Measurements from ENCODE around the gene ZNF574.

Gene ZNF574

DNA sequence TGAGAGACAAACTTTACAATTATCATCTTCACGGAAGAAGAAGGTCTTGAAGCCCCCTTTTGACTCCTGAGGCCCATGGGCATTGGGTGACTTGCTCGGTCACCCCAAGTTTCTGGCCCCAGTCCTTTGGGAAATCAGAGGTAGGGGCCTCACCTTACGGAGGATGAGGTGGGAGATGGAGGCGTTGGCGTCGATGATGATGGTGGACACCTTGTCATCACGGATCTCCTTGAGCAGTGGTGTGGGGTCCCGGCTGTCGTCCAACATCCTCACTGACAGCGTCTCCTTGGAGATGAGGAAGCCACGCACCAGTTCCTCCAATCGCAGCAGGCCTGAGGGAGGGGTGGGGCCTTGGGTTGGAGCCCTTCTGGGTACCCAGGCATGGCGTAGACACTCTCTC is 16.8 kb upstream of the ZNF574 start:
- no peak for DNase-seq (ENCODE audit: low read depth in 2 of 2)

DNA sequence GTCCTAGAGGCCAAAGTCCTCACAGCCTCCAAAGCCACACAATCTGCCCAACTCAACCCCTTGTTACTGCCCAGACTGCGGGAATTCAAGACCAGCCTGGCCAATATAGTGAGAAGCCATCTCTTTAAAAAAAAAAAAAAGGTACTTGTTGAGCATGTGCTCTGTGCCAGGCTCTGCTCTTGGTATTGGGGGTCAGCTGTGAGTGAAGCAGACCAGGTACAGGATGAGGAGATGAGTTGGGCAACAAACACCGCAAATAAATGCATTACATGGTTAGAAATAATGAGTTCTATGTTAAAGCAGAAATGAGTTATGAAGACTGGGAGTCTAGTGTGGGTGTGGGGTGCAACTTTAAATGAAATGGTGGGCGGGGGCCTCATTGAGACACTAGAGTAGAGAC is 15.8 kb upstream of the ZNF574 start:
- DNase-seq (ENCODE audit: low read depth in 2 of 2) = no peak

GRCh38 chr19:42062381-42062780 is 13.6 kb upstream of the ZNF574 start:
- DNase-seq (ENCODE audit: low read depth in 2 of 2) = no peak

- DNase-seq (ENCODE audit: low read depth in 2 of 2) = no peak
These were observed 11.5 kb upstream of the ZNF574 start for GRCh38 chr19:42064432-42064831.

- DNase-seq (ENCODE audit: low read depth in 2 of 2) = no peak
These were observed 10.9 kb upstream of the ZNF574 start for GRCh38 chr19:42065051-42065450.

GRCh38 chr19:42065511-42065910 is 10.5 kb upstream of the ZNF574 start:
- no peak for DNase-seq (ENCODE audit: low read depth in 2 of 2)

GRCh38 chr19:42066075-42066754 is 9.8 kb upstream of the ZNF574 start:
- no peak for DNase-seq (ENCODE audit: low read depth in 2 of 2)

- no peak for DNase-seq (ENCODE audit: low read depth in 2 of 2)
These were observed 8.6 kb upstream of the ZNF574 start for GRCh38 chr19:42067315-42067888.

DNA sequence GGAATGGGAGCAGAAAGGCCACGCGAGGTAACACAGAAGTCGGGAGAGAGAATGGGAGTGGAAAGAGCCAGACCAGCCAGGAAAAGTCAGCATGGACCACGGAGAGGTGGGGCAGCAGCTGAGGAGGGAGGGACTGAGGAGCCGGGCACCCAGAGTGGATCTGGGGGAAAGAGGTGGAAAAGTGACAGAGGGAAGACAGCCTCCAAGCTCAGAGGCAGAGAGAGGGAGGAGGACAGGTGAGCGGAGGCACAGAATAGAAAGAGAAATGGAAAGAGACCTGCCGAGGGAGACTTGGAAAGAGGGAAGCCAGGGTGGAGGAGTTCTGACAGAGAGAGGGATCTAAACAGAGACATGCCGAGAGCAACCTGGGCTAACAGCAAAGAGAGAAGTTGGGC is 7.6 kb upstream of the ZNF574 start:
- DNase-seq (ENCODE audit: low read depth in 2 of 2) = no peak

DNA sequence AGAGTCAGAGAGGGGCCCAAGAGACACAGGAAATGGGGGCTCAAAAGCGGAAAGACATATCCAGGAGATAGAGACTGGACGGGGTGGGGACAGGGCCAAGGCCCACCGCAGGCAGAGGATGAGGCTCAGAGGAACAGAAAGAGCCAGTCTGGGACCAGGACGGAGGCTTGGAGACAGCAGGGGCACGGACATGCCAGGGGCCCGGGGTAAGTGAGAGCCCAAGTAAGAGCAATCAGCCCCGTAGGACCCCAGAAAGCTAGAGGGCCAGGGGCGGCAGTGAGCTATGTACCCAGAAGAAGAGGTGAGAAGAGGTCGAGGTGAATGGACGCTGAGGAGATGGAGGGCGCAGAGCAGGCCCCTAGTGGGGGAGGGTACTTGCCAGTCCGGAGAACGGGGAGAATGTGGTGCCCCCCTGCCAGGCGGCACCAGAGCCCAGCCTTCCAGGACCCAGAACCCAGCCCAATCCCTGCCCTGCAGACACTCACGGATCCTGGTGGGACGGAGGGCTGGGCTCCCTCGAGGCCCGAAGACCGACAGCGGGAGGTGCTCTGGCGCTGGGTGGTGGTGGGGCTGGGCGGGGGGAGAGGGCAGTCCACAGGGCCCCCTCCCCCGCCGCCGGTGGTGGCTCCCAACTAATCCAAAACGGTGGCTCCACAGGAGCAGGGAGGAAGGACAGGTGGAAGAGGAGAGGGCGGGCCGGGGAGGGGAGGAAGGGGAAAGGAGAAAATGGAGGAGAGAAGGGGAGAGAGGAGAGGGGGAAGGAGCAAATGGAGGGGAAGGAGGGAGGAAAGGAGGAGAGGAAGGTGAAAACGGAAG is 7.0 kb upstream of the ZNF574 start:
- no peak for DNase-seq (ENCODE audit: low read depth in 2 of 2)

DNA sequence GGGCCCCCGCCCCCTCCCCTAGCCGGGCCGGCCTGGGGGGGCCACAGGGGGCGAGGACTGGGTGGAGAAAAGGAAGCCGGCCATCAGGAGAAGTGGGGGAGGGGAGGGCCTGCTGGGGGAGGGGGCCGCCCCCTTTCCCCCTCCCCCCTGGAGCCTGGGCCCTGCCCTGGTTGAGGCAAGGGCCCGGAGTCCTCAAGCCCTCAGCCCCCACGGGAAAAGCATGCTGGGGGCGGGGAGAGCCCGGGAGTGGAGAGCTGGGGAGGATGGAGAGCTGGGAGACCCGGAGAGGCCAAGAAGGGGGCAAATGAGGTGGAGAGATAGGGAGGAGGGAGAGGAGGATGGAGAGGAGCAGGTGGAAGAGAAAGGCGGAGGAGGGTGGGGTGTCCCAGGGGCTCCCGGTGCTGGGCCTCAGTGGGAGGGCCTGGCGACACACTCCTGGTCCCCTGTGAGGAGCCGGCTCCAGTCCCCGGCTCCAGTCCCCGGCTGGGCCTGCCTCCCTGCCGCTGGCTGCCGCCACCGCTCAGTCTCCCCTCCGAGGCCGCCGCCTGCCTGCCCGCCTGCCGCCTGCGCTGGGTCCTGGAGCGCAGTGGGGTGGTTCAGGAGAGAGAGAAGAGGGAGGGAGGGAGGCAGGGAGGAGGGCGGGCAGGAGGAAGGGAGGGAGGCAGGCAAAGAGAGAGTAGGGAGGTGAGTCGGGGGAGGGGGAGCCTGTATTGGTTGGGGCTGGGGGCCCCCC is 6.2 kb upstream of the ZNF574 start, which contains the start of gene GRIK5:
TSS of gene GRIK5 (minus strand) at position 588 of the 733 bp plus-strand sequence. CDS start 4,436 bp downstream, outside the sequence.
- no peak for DNase-seq (ENCODE audit: low read depth in 2 of 2)

DNA sequence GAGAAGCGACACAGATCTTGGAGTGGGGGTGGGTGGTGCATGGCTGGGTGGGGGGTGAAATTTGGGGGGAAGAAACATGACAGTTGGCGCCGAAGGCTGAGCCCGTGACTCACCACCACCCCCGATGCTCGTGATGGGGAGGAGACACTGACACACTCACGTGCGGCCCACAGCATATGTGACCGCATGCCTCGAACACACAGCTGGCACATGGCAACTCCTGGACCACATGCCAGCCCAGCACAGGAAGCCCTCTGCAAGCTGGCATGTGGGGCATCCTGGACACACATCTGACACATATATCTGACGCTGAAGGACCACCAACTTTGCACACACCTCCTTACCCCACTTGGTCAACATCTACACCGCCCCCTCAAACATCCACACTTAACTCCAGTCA is 4.7 kb upstream of the ZNF574 start:
- no peak for DNase-seq (ENCODE audit: low read depth in 2 of 2)

- no peak for DNase-seq (ENCODE audit: low read depth in 2 of 2)
These were observed 1.2 kb upstream of the ZNF574 start for GRCh38 chr19:42074513-42075363.

DNA sequence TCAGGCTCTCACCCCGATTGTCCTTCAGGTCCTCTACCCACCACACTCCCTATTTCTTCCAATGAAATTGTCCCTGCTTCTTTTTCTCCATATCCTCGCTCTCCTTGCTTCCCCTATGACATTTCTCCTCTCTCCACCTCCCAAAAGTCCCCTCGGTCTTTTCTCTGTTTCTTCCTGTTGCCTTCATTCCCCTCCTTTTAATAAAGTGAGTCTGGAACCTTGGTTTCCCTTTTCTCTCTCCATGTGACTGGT is 676 bp upstream of the ZNF574 start:
- DNase-seq (ENCODE audit: low read depth in 2 of 2) = no peak

DNA sequence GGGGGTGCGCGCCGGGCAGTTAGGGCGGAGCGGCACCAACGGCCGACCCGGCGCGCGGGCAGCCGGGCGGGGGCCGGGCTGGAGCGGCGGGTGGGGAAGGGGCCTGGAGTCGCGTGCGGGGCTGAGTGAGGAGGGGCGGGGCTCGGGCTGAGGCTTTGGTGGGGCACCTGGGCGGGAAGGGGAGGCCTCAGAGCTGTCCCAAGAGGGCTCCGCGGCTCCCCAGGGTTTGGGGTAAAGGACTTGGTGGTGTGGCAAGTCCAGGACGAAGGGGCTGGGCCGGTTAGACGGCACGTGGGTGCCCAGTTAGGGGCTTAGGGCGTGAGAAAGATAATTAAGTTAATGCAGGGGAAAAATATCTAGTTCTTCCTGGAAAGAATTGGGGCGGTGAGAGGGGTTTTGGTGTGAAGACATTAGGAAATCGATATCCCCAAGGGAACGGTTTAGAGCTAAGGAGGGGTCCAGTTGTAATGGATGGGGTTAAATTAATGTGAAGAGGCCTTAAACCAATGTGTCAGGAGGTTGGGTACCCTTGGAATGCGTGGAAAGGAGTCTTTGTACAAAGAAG is 496 bp downstream of the ZNF574 start:
- no peak for DNase-seq (ENCODE audit: low read depth in 2 of 2)

- no peak for DNase-seq (ENCODE audit: low read depth in 2 of 2)
These were observed 2.1 kb downstream of the ZNF574 start for GRCh38 chr19:42078058-42078457.

DNA sequence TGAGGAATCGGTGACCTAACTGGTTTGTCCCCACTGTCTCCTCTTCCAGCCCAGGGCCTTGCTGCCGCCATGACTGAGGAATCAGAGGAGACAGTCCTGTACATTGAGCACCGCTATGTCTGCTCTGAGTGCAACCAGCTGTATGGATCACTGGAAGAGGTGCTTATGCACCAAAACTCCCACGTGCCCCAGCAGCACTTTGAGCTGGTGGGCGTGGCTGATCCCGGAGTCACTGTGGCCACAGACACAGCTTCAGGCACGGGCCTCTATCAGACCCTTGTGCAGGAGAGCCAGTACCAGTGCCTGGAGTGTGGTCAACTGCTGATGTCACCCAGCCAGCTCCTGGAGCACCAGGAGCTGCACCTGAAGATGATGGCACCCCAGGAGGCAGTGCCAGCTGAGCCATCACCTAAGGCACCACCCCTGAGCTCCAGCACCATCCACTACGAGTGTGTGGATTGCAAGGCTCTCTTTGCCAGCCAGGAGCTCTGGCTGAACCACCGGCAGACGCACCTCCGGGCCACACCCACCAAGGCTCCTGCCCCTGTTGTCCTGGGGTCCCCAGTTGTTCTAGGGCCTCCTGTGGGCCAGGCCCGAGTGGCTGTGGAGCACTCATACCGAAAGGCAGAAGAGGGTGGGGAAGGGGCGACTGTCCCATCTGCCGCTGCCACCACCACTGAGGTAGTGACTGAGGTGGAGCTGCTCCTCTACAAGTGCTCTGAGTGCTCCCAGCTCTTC is 2.7 kb downstream of the ZNF574 start:
- no peak for DNase-seq (ENCODE audit: low read depth in 2 of 2)

DNA sequence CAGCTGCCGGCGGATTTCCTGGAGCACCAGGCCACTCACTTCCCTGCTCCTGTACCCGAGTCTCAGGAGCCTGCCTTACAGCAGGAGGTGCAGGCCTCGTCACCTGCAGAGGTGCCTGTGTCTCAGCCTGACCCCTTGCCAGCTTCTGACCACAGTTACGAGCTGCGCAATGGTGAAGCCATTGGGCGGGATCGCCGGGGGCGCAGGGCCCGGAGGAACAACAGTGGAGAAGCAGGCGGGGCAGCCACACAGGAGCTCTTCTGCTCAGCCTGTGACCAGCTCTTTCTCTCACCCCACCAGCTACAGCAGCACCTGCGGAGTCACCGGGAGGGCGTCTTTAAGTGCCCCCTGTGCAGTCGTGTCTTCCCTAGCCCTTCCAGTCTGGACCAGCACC is 3.3 kb downstream of the ZNF574 start:
- no peak for DNase-seq (ENCODE audit: low read depth in 2 of 2)

GRCh38 chr19:42079886-42080763 is 4.2 kb downstream of the ZNF574 start:
- DNase-seq (ENCODE audit: low read depth in 2 of 2) = no peak
